Peyer's patch (tissue), 4 donors: Measurements from ENCODE around the gene LRRC10. TPM values are rescaled to one million over a fixed set of nuclear protein-coding genes. Genes with fewer than 3 reads are reported as not detected.

Source experiments
- DNase-seq, 3 donors: peaks; one replicate each; pipeline ENCODE4 v3.0.0-alpha.2; 2017 to 2019
- H3K27ac ChIP-seq, 4 donors: fragments of 200-600 bp; sonication (generic); one replicate each; pipeline ENCODE4 v1.5.1; 2016 to 2019
- H3K27me3 ChIP-seq, 2 donors: fragments of 200-600 bp; sonication (generic); one replicate each; pipeline ENCODE4 v1.5.1; 2019
- H3K36me3 ChIP-seq, 3 donors: fragments of 200-600 bp; sonication (generic); one replicate each; pipeline ENCODE4 v1.5.1; 2016 to 2019
- H3K4me1 ChIP-seq, 4 donors: fragments of 200-600 bp; sonication (generic); one replicate each; pipeline ENCODE4 v1.5.1; 2016 to 2019
- H3K4me3 ChIP-seq, 4 donors: fragments of 200-600 bp; sonication (generic); 1 replicate in 3 of 4; 2 replicates in 1 of 4; pipeline ENCODE4 v1.5.1; 2016 to 2019; ENCODE audit warnings: mild to moderate bottlenecking in 1 of 4
- H3K9me3 ChIP-seq, 4 donors: fragments of 200-600 bp; sonication (generic); one replicate each; pipeline ENCODE4 v1.5.1; 2016 to 2019; ENCODE audit warnings: mild to moderate bottlenecking in 1 of 4
- POLR2A ChIP-seq, 2 donors: fragments of 450-650 bp; IDR thresholded peaks; one replicate each; pipeline ENCODE4 v1.5.1; 2017; ENCODE audit warnings: antibody characterized with exemption in 2 of 2, mild to moderate bottlenecking in 2 of 2, moderate library complexity in 2 of 2
- total RNA-seq, 4 donors: library from RNA; depleted of rRNA; stranded (reverse); fragments of >200 nt; gene quantifications; one replicate each; pipeline ENCODE4 v1.1.0, GENCODE V29; 2016
- TF ChIP-seq, protein P1 (sequence below), 6 experiments: fragments of 450-650 bp in 4 of 6; fragments of 200-600 bp in 2 of 6; sonication (generic) in 1 of 6; IDR thresholded peaks; one replicate each; pipeline ENCODE4 v1.5.1; 2017 to 2019; ENCODE audit warnings: antibody characterized with exemption in 6 of 6, mild to moderate bottlenecking in 3 of 6, moderate library complexity in 1 of 6

LRRC10 gene, protein sequence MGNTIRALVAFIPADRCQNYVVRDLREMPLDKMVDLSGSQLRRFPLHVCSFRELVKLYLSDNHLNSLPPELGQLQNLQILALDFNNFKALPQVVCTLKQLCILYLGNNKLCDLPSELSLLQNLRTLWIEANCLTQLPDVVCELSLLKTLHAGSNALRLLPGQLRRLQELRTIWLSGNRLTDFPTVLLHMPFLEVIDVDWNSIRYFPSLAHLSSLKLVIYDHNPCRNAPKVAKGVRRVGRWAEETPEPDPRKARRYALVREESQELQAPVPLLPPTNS
- total RNA-seq: not detected

DNA sequence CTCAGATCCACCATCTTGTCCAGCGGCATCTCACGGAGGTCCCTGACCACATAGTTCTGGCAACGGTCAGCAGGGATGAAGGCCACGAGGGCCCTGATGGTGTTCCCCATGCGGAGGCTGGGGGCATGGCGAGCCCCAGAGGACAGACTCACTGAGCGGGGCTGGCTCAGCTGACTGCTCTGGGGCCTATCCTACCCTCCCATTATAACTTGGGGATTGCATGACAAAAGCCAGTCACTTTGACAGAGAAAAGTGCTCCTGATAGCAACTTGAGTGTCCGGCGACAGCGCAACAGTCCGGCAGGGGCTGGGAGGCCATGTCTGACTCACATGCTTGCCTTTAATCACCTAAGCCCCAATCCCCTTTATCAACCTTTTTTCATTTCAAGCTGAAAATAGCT lies at the start of gene LRRC10:
LRRC10 (minus strand) TSS at position 179 of the 400 bp plus-strand sequence; CDS start at position 110, 69 bp downstream.
- H3K27ac ChIP-seq: no peak within 1 kb of the TSS
- H3K9me3 ChIP-seq: no peaks in the 10 kb centered on the region
- no peak within 1 kb of the TSS for H3K4me3 ChIP-seq
- H3K27me3 ChIP-seq: no peaks in the 10 kb centered on the region
- no peaks in the 10 kb centered on the region for H3K36me3 ChIP-seq
- no peak for DNase-seq
- TF ChIP-seq, protein P1, sequence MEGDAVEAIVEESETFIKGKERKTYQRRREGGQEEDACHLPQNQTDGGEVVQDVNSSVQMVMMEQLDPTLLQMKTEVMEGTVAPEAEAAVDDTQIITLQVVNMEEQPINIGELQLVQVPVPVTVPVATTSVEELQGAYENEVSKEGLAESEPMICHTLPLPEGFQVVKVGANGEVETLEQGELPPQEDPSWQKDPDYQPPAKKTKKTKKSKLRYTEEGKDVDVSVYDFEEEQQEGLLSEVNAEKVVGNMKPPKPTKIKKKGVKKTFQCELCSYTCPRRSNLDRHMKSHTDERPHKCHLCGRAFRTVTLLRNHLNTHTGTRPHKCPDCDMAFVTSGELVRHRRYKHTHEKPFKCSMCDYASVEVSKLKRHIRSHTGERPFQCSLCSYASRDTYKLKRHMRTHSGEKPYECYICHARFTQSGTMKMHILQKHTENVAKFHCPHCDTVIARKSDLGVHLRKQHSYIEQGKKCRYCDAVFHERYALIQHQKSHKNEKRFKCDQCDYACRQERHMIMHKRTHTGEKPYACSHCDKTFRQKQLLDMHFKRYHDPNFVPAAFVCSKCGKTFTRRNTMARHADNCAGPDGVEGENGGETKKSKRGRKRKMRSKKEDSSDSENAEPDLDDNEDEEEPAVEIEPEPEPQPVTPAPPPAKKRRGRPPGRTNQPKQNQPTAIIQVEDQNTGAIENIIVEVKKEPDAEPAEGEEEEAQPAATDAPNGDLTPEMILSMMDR (IDR thresholded peaks at IDR 0.05): no peak
- TF ChIP-seq POLR2A (IDR thresholded peaks at IDR 0.05): no peak
- H3K4me1 ChIP-seq: no peaks in the 10 kb centered on the region

DNA sequence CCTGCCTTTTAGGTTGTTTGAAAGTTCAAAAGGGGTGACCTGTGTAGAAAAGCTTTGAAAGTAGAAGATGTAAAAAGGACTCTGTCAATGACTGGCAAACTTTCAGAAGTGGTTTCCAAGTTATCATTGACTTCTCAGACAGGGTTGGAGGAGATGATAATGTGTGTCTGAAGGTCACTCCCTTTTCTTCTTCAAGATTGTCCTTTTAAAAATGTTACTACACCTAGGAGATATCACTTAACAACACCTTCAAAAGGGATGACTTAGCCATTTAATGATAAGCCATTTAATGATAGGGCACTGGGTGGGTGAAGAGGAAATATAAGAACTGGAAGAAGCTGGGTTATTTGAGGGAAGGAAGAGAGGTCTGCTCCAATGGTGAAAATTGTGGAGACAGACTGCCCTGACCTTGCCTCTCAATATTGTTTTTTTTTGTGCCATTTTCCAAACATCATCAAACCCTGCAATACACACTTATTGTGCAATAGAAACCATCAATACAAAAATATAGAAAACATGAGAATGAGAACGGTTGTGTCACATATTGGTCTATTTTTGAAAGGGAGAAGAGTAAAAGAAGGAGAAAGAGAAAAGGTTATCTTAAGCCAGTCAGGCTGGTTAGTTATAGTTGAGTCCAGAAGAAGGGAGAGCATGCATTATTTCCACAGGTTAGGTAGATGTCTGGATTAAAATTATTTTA lies 49.6 kb upstream of the LRRC10 start:
- H3K36me3 ChIP-seq: no peaks in the 10 kb centered on the region
- H3K9me3 ChIP-seq: no peaks in the 10 kb centered on the region
- no peak overlapping the region for H3K4me3 ChIP-seq
- H3K27ac ChIP-seq: no peak overlapping the region
- no peaks in the 10 kb centered on the region for H3K4me1 ChIP-seq
- no peak for TF ChIP-seq POLR2A (IDR thresholded peaks at IDR 0.05)
- TF ChIP-seq, protein P1 (IDR thresholded peaks at IDR 0.05): no peak
- no peaks in the 10 kb centered on the region for H3K27me3 ChIP-seq
- no peak for DNase-seq

DNA sequence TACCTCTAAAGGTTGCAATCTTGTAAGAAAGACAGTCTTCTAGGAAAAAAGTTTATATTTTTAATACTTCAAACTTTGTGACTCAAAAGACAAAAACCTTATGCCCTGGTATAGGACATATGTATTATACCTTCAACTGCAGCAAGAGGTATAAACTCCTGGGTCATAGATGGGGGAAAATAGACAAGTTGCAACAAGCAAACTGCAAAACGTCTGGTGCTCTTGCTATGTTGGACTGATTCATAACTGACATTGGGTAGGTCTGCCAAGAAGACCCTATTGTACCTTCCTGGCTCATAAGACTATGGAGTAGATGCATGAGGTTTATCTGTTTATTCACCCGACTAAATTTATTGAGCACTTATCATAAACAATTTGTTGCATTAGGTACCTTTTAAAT lies 47.5 kb upstream of the LRRC10 start:
- H3K27me3 ChIP-seq: no peaks in the 10 kb centered on the region
- no peak overlapping the region for H3K4me3 ChIP-seq
- H3K27ac ChIP-seq: no peak overlapping the region
- DNase-seq: no peak
- no peaks in the 10 kb centered on the region for H3K4me1 ChIP-seq
- no peaks in the 10 kb centered on the region for H3K9me3 ChIP-seq
- TF ChIP-seq, protein P1 (IDR thresholded peaks at IDR 0.05): no peak
- TF ChIP-seq POLR2A (IDR thresholded peaks at IDR 0.05): no peak
- no peaks in the 10 kb centered on the region for H3K36me3 ChIP-seq

DNA sequence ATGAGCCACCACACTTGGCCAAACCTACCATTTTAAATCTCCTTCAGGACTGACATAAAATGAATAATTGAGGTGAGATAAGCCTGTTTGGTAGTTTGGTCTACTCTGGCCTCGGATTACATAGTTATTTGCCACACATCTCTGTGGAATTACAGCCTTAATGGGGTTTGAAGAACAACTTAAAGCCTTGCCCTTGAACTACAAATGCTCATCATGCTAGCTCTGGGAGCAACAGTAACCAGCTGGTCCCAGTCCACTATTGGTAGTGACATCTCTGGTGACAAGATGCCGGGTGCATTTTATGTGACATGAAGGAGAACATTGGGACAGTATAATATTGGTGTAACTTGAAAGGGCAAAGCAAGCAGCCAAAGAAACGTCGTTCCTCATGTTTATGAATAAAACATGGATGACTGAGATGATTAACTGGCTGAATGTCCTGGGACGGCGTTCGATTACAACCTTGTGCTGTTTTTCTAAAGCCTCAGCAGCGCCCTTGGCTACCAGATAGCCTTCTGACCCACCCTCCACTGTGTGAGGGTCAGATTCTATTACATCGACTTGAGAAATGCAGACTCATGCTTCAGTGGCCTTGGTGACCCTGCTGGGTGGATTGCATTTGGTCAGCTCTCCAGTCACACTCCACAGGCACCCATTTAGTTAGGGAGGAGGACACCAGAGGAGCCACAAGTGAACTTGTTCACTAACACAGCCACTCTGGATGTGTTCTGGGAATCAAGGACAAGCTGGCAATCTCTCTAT lies 46.9 kb upstream of the LRRC10 start:
- no peak for DNase-seq
- Histone ChIP-seq H3K4me1 (no peaks in the 10 kb centered on the region), H3K9me3 (no peaks in the 10 kb centered on the region), H3K27me3 (no peaks in the 10 kb centered on the region), H3K27ac (no peak overlapping the region), H3K36me3 (no peaks in the 10 kb centered on the region), H3K4me3 (no peak overlapping the region)
- TF ChIP-seq POLR2A (IDR thresholded peaks at IDR 0.05): no peak
- TF ChIP-seq, protein P1 (IDR thresholded peaks at IDR 0.05): no peak

DNA sequence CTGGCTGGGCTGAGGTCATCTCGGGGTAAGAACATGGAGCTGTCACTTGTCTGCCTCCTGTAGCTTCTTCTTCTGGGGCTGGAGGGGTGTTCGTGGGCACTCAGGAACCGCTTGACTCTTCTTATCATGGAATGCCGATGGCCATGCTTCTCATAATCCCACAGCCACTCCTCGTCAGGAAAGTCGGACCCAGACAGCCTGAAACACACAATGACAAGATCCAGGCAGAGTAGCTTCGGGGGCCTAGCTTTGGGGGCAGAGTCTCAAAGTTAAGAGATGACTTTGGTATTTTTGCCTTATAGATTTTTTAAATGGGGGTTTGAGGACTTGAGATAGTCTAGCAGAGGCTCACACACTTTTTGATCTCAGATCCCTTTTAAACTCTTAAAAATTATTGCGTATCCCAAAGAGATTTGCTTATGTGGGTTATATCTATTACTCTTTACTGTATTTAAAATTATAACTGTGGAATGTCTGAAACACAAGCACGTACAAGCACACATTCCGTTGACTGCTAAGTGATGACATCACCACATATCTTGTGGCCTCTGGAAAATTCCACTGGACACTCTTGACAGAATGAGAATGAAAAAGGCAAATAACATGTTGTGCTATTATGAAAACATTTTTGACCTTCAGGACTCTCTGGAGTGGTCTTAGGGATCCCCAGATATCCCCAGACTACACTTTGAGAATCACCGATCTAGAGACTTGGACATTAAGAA lies 45.1 kb upstream of the LRRC10 start:
- no peaks in the 10 kb centered on the region for H3K9me3 ChIP-seq
- H3K36me3 ChIP-seq: no peaks in the 10 kb centered on the region
- no peaks in the 10 kb centered on the region for H3K4me1 ChIP-seq
- DNase-seq: no peak
- H3K27me3 ChIP-seq: no peaks in the 10 kb centered on the region
- no peak for TF ChIP-seq POLR2A (IDR thresholded peaks at IDR 0.05)
- TF ChIP-seq, protein P1 (IDR thresholded peaks at IDR 0.05): no peak
- H3K27ac ChIP-seq: no peak overlapping the region
- H3K4me3 ChIP-seq: no peak overlapping the region
